GM18499 (cell line): ENCODE data around the gene SLIT3.

ENCODE experiments used
- ATAC-seq: cut with Tn5 transposase; IDR thresholded peaks from one replicate; pipeline ENCODE4 v1.9.1; 2021; ENCODE audit warnings: moderate number of reproducible peaks; ENCODE audit not compliant: insufficient read depth, unreplicated experiment

The SLIT3 gene

DNA sequence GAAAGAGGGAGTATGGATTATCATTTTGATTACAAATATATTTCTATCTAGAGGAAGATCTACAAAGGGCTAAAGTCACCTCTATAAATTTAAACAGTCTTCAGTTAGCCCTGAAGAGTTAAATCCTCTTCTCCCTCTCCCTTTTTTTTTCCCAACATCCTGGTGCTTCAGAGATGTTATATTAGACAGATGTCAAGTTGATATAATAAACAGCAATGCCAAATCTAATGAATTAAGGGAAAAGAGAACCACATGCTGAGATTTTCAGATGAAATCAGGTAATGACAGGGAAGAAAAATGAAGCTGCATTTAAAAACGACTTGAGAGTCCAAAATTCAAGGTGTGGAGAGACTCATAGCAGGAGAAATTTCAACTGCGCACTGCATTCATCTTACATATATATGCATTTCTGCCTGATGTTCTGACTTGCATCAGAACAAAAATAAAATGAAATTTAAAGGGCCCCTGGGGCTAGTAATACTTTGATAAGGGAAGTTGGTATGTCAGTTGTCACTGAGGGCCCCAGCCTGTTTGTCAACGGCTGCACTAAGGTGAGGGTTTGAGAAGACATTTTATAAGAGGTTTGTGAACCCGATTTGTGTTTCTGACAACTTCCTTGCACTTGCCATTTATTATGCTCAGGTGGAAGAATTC, 382.9 kb downstream of the SLIT3 start:
- no peak for ATAC-seq

GRCh38 chr5:168916852-168917251, 384.1 kb downstream of the SLIT3 start:
- ATAC-seq, result no peak

DNA sequence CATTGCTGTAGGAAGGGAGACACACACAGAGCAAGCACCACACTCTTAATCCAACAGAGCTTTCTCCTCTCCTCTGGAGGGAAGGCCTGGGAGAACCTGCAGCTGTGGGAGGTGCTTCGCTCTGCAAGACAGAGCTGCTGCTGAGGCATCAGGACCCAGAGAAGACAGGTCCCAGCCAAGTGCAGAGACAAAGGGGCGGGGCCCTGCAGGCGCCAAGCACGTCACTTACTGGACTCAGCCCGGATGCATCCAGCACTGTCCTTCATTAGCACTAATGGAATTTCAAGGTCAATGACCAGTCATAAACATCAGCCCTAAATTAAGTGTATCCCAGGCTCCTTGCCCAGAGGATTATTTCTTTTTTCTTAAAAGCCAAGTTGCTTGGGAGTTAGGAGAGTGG, 384.7 kb downstream of the SLIT3 start:
- no peak for ATAC-seq

GRCh38 chr5:168914491-168914890, 386.4 kb downstream of the SLIT3 start:
- no peak for ATAC-seq

GRCh38 chr5:168910874-168911273, 390.1 kb downstream of the SLIT3 start:
- no peak for ATAC-seq

DNA sequence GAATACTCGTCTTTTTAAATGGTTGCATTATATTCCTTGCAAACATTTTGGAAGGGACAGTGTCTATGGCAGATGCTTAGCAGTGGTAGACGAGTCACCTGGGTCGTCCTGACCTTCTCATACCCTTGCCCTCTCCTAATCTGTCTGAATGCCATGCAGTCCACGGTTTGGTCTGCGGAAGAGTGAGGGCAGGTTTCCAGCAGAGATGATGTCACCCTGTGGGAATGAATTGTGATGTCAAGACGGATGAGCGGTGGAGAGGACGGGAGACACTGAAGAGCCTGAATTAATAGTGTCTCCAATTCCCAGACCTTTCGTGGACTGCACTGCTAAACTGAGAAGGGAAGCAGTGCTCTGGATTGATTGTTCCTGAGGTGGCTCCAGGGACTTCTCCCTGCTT, 392.7 kb downstream of the SLIT3 start:
- ATAC-seq, result no peak

- ATAC-seq, result no peak
These were observed 397.9 kb downstream of the SLIT3 start for GRCh38 chr5:168903061-168903460.

GRCh38 chr5:168899673-168900072, 401.3 kb downstream of the SLIT3 start:
- ATAC-seq, result no peak

- ATAC-seq, result no peak
These were observed 401.7 kb downstream of the SLIT3 start for GRCh38 chr5:168899264-168899663.

DNA sequence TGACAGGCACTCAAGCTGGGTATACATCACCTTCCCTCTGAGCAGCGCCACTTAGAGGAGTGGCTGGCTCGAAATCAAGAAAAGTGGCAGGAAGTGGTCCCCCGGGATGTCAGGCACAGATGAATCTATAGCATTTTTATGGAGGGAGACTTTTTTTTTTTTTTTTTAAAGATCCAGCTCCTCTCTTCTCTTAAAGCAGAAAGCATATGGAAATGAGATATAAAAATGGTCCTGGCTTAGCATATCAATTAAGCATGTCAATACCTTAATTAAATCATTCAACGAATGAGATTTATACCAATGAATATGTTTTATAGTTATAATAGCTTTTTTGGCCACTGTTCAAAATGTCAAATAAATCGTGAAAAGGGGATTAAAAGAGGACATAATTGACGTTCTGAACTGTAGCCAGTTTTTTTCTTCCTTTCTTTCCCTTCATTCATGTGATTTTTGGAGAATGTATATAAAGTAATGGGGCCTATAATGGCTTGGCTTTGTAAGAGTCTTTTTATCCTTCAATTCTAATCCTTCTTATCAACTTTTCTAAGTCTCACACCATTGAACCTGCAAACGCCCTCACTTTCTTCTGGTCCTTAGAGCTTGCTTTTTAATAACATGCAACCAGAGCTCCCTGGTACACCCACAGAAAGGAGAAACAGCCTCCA, 402.6 kb downstream of the SLIT3 start:
- ATAC-seq, result no peak

- no peak for ATAC-seq
These were observed 403.4 kb downstream of the SLIT3 start for GRCh38 chr5:168897387-168898122.

- no peak for ATAC-seq
These were observed 405.5 kb downstream of the SLIT3 start for GRCh38 chr5:168895295-168896071.

DNA sequence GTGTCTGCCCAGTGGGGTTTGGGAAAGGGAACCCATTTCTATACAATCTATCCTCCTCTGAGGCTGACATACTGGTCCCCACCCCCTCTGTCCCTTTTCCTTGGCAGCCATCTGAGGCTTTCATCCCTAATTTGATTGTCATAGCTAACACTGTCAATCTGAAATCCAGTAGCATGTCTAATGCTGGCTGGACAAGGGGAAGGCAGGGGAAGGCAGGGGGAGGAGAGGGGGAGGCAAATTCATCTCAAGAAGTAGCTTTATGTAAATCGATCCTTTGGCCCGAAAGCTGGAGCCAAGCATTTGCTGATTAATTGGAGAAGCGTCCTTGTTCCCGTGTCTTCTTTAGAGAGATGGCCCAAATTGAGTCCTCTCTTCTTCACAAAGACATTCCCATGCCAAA, 407.7 kb downstream of the SLIT3 start:
- ATAC-seq, result no peak

GRCh38 chr5:168892618-168893186, 408.2 kb downstream of the SLIT3 start:
- ATAC-seq, result no peak

DNA sequence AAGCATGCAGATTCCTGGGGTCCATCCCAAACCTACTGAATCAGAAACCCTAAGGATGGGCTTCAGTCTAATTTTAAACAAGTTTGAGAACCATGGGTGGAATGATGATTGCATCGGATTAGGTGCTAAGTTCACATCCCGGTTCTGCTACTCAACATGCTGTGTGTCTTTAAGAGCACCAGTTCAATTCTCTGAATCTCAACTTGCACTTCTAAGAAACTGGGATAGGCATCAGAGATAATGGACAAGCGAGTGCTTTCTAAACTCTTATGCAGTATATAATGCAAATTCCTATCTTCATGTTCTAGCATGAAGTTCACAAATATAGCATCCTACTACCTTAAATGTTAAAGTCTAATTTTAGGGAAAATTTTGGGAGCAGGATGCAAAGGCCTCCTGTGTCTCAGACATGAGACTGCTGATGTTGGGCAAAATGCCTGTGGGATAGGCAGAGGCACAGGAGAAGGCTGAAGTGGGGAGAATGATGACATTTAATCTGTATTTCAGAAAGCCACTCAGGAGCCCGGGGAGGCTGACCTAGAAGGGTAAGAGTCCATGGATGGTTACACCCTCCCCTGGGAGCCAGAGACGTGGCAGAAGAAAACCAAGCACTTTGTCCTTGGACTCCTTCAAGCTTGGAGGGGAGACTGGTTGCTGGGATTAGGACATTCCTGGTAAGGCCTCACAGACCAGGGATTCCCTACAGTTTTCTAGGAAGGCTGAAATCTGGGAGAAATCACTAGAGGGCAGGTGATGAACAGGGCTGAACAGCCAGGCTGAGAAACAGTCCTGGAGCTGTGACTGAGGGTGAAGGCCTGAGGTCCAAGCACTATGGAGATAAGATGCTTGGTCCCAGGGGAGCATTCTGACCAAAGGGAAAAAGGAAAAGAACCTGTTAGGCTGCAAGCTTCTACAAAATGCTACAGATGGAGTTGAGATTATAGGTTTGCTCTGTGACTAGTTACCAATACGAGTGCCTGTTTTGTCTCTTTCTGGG, 409.8 kb downstream of the SLIT3 start:
- ATAC-seq, result no peak

DNA sequence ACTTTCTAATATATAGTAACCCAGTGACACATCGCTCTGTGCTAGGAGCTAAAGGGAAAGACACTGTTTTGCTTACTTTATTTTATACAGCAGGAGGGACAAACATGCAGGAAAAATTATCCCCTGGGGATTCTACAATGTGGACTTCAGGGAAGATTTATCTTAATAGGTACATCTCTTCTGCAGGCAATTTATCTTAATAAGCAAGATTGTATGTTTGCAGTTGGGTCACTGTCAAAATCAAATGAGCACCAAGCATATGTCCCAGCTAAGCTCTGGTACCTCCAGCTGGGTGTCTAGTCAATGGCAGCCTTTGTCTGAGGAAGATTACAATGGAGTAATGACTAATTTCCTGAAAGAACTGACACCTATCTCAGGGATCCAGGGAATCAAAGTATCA, 411.9 kb downstream of the SLIT3 start:
- ATAC-seq, result no peak

DNA sequence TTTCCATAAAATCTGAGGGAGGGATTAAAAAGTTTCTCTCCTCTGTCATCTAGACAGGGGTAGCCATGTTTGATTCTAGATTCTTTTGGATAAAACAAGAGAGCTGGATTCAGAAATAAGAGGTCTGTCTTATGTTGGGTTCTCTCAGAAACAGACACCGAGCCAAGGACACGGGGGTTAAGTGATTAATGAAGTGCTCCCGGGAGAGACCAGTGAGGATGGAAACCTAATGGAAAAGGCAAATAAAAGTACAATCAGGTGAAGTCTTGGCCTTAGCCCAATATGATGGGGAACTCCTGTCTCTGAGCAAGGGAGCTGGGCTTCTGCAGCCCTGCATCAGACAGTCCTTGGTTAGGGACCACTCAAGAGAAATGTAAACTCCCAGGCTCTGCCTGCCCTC, 413.0 kb downstream of the SLIT3 start:
- ATAC-seq, result no peak

DNA sequence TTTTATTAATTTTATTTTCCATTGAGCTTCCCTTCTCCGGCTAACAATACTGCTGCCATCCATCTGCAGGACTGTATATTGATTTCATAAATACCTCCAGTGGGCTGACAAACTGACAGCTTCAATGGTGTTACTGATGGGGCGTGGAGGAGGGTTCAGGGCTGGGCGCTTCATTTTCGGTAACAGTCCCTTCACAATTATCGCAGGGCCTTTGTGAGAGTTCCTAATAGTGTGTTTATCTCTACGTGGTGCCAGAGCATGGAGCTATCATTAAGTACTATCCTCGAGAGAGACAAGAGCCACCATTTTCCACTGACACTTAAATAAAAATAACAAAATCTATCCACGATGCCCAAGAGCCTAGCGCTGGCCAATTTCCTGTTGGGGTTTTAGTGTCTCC, 414.8 kb downstream of the SLIT3 start:
- no peak for ATAC-seq
